SK-N-SH treated with all-trans-retinoic acid at 6 μM for 48 hours (cell line): Measurements from ENCODE around the gene CUL1.

Source experiments
- BACH2 ChIP-seq: fragments of 250-450 bp; sonication (Bioruptor Pico); IDR thresholded peaks from 2 replicates; pipeline ENCODE4 v1.9.0; 2021; ENCODE audit warnings: mild to moderate bottlenecking, borderline replicate concordance
- CSDC2 ChIP-seq: fragments of 250-450 bp; sonication (Bioruptor Pico); IDR thresholded peaks from 2 replicates; pipeline ENCODE4 v1.5.0; 2020; ENCODE audit warnings: mild to moderate bottlenecking, moderate library complexity
- CSRNP3 ChIP-seq: fragments of 250-450 bp; sonication (Bioruptor Pico); IDR thresholded peaks from 2 replicates; pipeline ENCODE4 v1.5.1; 2021; ENCODE audit warnings: mild to moderate bottlenecking, moderate library complexity
- POU6F1 ChIP-seq: fragments of 250-450 bp; sonication (Bioruptor Pico); IDR thresholded peaks from 2 replicates; pipeline ENCODE4 v1.8.0; 2021; ENCODE audit warnings: low read depth, mild to moderate bottlenecking, moderate library complexity, borderline replicate concordance
- TSHZ2 ChIP-seq: fragments of 250-450 bp; sonication (Bioruptor Pico); IDR thresholded peaks from 2 replicates; pipeline ENCODE4 v1.5.0; 2020; ENCODE audit warnings: mild to moderate bottlenecking, moderate library complexity
- ZFP30 ChIP-seq: fragments of 450-650 bp; formaldehyde crosslinking; IDR thresholded peaks from 2 replicates; pipeline ENCODE4 v1.5.0; 2022; ENCODE audit warnings: mild to moderate bottlenecking, moderate library complexity
- ZNF8 ChIP-seq: fragments of 450-650 bp; formaldehyde crosslinking; IDR thresholded peaks from 2 replicates; pipeline ENCODE4 v1.5.0; 2020; ENCODE audit warnings: mild to moderate bottlenecking, moderate library complexity

- no peak for TF ChIP-seq TSHZ2
- TF ChIP-seq ZNF8 (CRISPR knock-in tag) = no peak
- no peak for TF ChIP-seq POU6F1 (CRISPR knock-in tag)
- no peak for TF ChIP-seq CSRNP3 (CRISPR knock-in tag)
- no peak for TF ChIP-seq ZFP30
- no peak for TF ChIP-seq CSDC2 (CRISPR knock-in tag)
- TF ChIP-seq BACH2 (CRISPR knock-in tag) = no peak
Observed at GRCh38 chr7:148761499-148762278, 63.0 kb downstream of the CUL1 start.
